ENCODE measurements around the gene DUSP21.
"Not testable (repeated sequence)": the region's sequence is repeated elsewhere in the genome, so short reads cannot be mapped to it uniquely, and the experiment has no call there.

The DUSP21 gene

GRCh38 chrX:44889824-44890223 lies 46.0 kb downstream of the DUSP21 start:
- Histone ChIP-seq H3K79me2 (ENCODE audit: low read length) (peaks cover 95% of the 10 kb centered on the region), H3K9me2 (replicated peaks; ENCODE audit: insufficient read depth, low read length) (no peaks in the 10 kb centered on the region), H4K20me1 (ENCODE audit: insufficient read depth, low read length) (peaks cover 3% of the 10 kb centered on the region), H3K36me3 (replicated peaks; ENCODE audit: insufficient read depth, low read length) (no peaks in the 10 kb centered on the region), H3K4me3 (ENCODE audit: low read length) (no peak overlapping the region), H3K4me1 (ENCODE audit: low read length) (no peaks in the 10 kb centered on the region), H2AFZ (ENCODE audit: low read length) (no peak overlapping the region), H3K27me3 (replicated peaks; ENCODE audit: insufficient read depth, low read length) (no peaks in the 10 kb centered on the region), H3K4me2 (ENCODE audit: low read depth, low read length) (no peak overlapping the region), H3K27ac (ENCODE audit: low read length) (no peak overlapping the region), H3K9ac (ENCODE audit: low read length) (no peak overlapping the region), H3K9me3 (replicated peaks; ENCODE audit: insufficient read depth, low read length) (no peaks in the 10 kb centered on the region), H3F3A (ENCODE audit: insufficient read depth, low read length) (no peaks in the 10 kb centered on the region)
- TF ChIP-seq EZH2 (optimal IDR thresholded peaks at IDR 0.05; ENCODE audit: low read depth, low read length) = no peak
- no peak for TF ChIP-seq CTCF (IDR thresholded peaks at IDR 0.05; ENCODE audit: low read length)
- TF ChIP-seq EZH2phosphoT487 (IDR thresholded peaks at IDR 0.05; ENCODE audit: low read length) = no peak
- DNase-seq = no peak

GRCh38 chrX:44890247-44890646 lies 46.4 kb downstream of the DUSP21 start:
- no peak for DNase-seq
- no peak overlapping the region for H3K4me2 ChIP-seq (ENCODE audit: low read depth, low read length)
- no peaks in the 10 kb centered on the region for H3K9me2 ChIP-seq (replicated peaks; ENCODE audit: insufficient read depth, low read length)
- H3F3A ChIP-seq (ENCODE audit: insufficient read depth, low read length) = no peaks in the 10 kb centered on the region
- H2AFZ ChIP-seq (ENCODE audit: low read length) = no peak overlapping the region
- no peak overlapping the region for H3K4me3 ChIP-seq (ENCODE audit: low read length)
- H3K9ac ChIP-seq (ENCODE audit: low read length) = no peak overlapping the region
- TF ChIP-seq EZH2phosphoT487 (IDR thresholded peaks at IDR 0.05; ENCODE audit: low read length) = no peak
- no peak for TF ChIP-seq CTCF (IDR thresholded peaks at IDR 0.05; ENCODE audit: low read length)
- TF ChIP-seq EZH2 (optimal IDR thresholded peaks at IDR 0.05; ENCODE audit: low read depth, low read length) = no peak
- H3K4me1 ChIP-seq (ENCODE audit: low read length) = no peaks in the 10 kb centered on the region
- peaks cover 93% of the 10 kb centered on the region for H3K79me2 ChIP-seq (ENCODE audit: low read length)
- no peaks in the 10 kb centered on the region for H3K36me3 ChIP-seq (replicated peaks; ENCODE audit: insufficient read depth, low read length)
- no peaks in the 10 kb centered on the region for H3K9me3 ChIP-seq (replicated peaks; ENCODE audit: insufficient read depth, low read length)
- H3K27ac ChIP-seq (ENCODE audit: low read length) = no peak overlapping the region
- no peaks in the 10 kb centered on the region for H3K27me3 ChIP-seq (replicated peaks; ENCODE audit: insufficient read depth, low read length)
- H4K20me1 ChIP-seq (ENCODE audit: insufficient read depth, low read length) = peaks cover under 1% of the 10 kb centered on the region

GRCh38 chrX:44890687-44891086 lies 46.9 kb downstream of the DUSP21 start:
- H3K4me1 ChIP-seq (ENCODE audit: low read length); H3K9me3 ChIP-seq (replicated peaks; ENCODE audit: insufficient read depth, low read length); H3K27ac ChIP-seq (ENCODE audit: low read length); H3K9me2 ChIP-seq (replicated peaks; ENCODE audit: insufficient read depth, low read length); H3F3A ChIP-seq (ENCODE audit: insufficient read depth, low read length); H3K4me2 ChIP-seq (ENCODE audit: low read depth, low read length); DNase-seq; H2AFZ ChIP-seq (ENCODE audit: low read length); H3K9ac ChIP-seq (ENCODE audit: low read length); H3K27me3 ChIP-seq (replicated peaks; ENCODE audit: insufficient read depth, low read length); H3K36me3 ChIP-seq (replicated peaks; ENCODE audit: insufficient read depth, low read length); H3K4me3 ChIP-seq (ENCODE audit: low read length); H4K20me1 ChIP-seq (ENCODE audit: insufficient read depth, low read length): not testable (repeated sequence)
- H3K79me2 ChIP-seq (ENCODE audit: low read length) = peaks cover 93% of the 10 kb centered on the region

GRCh38 chrX:44891642-44892041 lies 47.8 kb downstream of the DUSP21 start:
- no peak for DNase-seq
- Histone ChIP-seq H3K27me3 (replicated peaks; ENCODE audit: insufficient read depth, low read length) (no peaks in the 10 kb centered on the region), H3K4me1 (ENCODE audit: low read length) (no peaks in the 10 kb centered on the region), H3K36me3 (replicated peaks; ENCODE audit: insufficient read depth, low read length) (no peaks in the 10 kb centered on the region), H2AFZ (ENCODE audit: low read length) (no peak overlapping the region), H3K27ac (ENCODE audit: low read length) (no peak overlapping the region), H3K9me3 (replicated peaks; ENCODE audit: insufficient read depth, low read length) (no peaks in the 10 kb centered on the region), H3K9me2 (replicated peaks; ENCODE audit: insufficient read depth, low read length) (no peaks in the 10 kb centered on the region), H3F3A (ENCODE audit: insufficient read depth, low read length) (no peaks in the 10 kb centered on the region), H3K4me2 (ENCODE audit: low read depth, low read length) (no peak overlapping the region), H3K4me3 (ENCODE audit: low read length) (no peak overlapping the region), H3K9ac (ENCODE audit: low read length) (no peak overlapping the region), H4K20me1 (ENCODE audit: insufficient read depth, low read length) (no peaks in the 10 kb centered on the region; the same call in 1 of the 2 replicates), H3K79me2 (ENCODE audit: low read length) (peaks cover 93% of the 10 kb centered on the region)
- TF ChIP-seq EZH2phosphoT487 (IDR thresholded peaks at IDR 0.05; ENCODE audit: low read length) (no peak), EZH2 (optimal IDR thresholded peaks at IDR 0.05; ENCODE audit: low read depth, low read length) (no peak), CTCF (IDR thresholded peaks at IDR 0.05; ENCODE audit: low read length) (no peak)

Data from MM.1S (cell line).